H1 (cell line): ENCODE measurements around the gene NHSL2. TPM values are rescaled to one million over a fixed set of nuclear protein-coding genes. Genes with fewer than 3 reads are reported as not detected.

ENCODE experiments used
- CTCF ChIA-PET: fragments of 300-600 bp; sonication (Branson Sonifier 250); formaldehyde crosslinking; loops from one replicate; lab custom pipeline; 2021; ENCODE audit not compliant: partially characterized antibody; lab: Charles Lee
- POLR2A ChIA-PET: fragments of 300-600 bp; sonication (Branson Sonifier 250); formaldehyde crosslinking; loops from one replicate; lab custom pipeline; 2021; ENCODE audit warnings: inconsistent platforms; ENCODE audit not compliant: partially characterized antibody; lab: Charles Lee
- DNase-seq, 2 experiments: peaks; one replicate each; pipeline versions ENCODE4 v3.0.0 to v3.0.0-alpha.2; 2010 to 2022; ENCODE audit warnings: low spot score in 2 of 2, low read depth in 1 of 2, mixed read lengths in 1 of 2
- FAIRE-seq: peaks from 2 replicates; lab custom pipeline; 2011; peaks lifted over from hg19 to GRCh38; lab: Jason Lieb, UNC
- H2AFZ ChIP-seq: 2 replicates; pipeline ENCODE4 v1.8.1; 2012; ENCODE audit warnings: low read length, inconsistent platforms
- H2AK5ac ChIP-seq: 2 replicates; pipeline ENCODE4 v1.6.1; 2013; ENCODE audit warnings: low read depth, low read length
- H2BK120ac ChIP-seq: replicated peaks from 2 replicates; pipeline ENCODE3; 2013; ENCODE audit warnings: low read depth, low read length, inconsistent platforms
- H2BK12ac ChIP-seq: 2 replicates; pipeline ENCODE4 v1.6.1; 2013; ENCODE audit warnings: low read depth, low read length
- H2BK15ac ChIP-seq: 2 replicates; pipeline ENCODE4 v1.6.1; 2013; ENCODE audit warnings: low read length
- H2BK20ac ChIP-seq: 2 replicates; pipeline ENCODE4 v1.6.1; 2013; ENCODE audit warnings: low read length
- H2BK5ac ChIP-seq: 2 replicates; pipeline ENCODE4 v1.6.1; 2013; ENCODE audit warnings: low read depth, low read length
- H3K14ac ChIP-seq: 2 replicates; pipeline ENCODE4 v1.6.1; 2013; ENCODE audit warnings: inconsistent platforms; ENCODE audit not compliant: insufficient read length
- H3K18ac ChIP-seq: 2 replicates; pipeline ENCODE4 v1.6.1; 2013; ENCODE audit warnings: low read length; ENCODE audit errors: extremely low read depth
- H3K23ac ChIP-seq: 2 replicates; pipeline ENCODE4 v1.6.1; 2013; ENCODE audit warnings: inconsistent platforms; ENCODE audit not compliant: insufficient read length
- H3K23me2 ChIP-seq: 2 replicates; pipeline ENCODE4 v1.6.1; 2013; ENCODE audit warnings: low read depth, low read length
- H3K27ac ChIP-seq: 2 replicates; pipeline ENCODE4 v1.6.1; 2011; ENCODE audit warnings: low read depth, low read length, inconsistent platforms
- H3K27me3 ChIP-seq, 4 experiments: replicated peaks in 1 of 4; 1 replicate in 1 of 4; 2 replicates in 3 of 4; pipeline versions ENCODE4 v1.6.1 to v1.8.1; 2011 to 2013; ENCODE audit warnings: low read length in 3 of 4, mild to moderate bottlenecking in 3 of 4, inconsistent platforms in 2 of 4, mixed read lengths in 2 of 4, moderate library complexity in 1 of 4; ENCODE audit not compliant: control insufficient read depth in 3 of 4, insufficient read depth in 3 of 4; ENCODE audit errors: extremely low read depth in 1 of 4
- H3K36me3 ChIP-seq, 4 experiments: 2 replicates each; pipeline versions ENCODE4 v1.6.1 to v1.8.1; 2011 to 2013; ENCODE audit warnings: mild to moderate bottlenecking in 4 of 4, low read length in 3 of 4, moderate library complexity in 2 of 4, control low read depth in 1 of 4, inconsistent platforms in 1 of 4; ENCODE audit not compliant: insufficient read depth in 4 of 4, control insufficient read depth in 2 of 4
- H3K4ac ChIP-seq: replicated peaks from 2 replicates; pipeline ENCODE3; 2013; ENCODE audit warnings: low read length, low read depth, mixed read lengths, inconsistent platforms; ENCODE audit not compliant: insufficient read length
- H3K4me1 ChIP-seq, 4 experiments: replicated peaks in 1 of 4; 1 replicate in 1 of 4; 2 replicates in 3 of 4; pipeline versions ENCODE4 v1.6.1 to v1.8.1; 2011 to 2013; ENCODE audit warnings: low read length in 3 of 4, inconsistent platforms in 2 of 4, mixed read lengths in 1 of 4; ENCODE audit not compliant: insufficient read depth in 4 of 4, control insufficient read depth in 3 of 4
- H3K4me2 ChIP-seq, 2 experiments: 2 replicates each; pipeline versions ENCODE4 v1.6.1 to v1.8.1; 2011 to 2013; ENCODE audit warnings: low read depth in 2 of 2, low read length in 2 of 2, control low read depth in 1 of 2, inconsistent platforms in 1 of 2, mild to moderate bottlenecking in 1 of 2; ENCODE audit not compliant: insufficient read depth in 1 of 2
- H3K4me3 ChIP-seq, 4 experiments: fragments of 200-600, 300-600 bp in 1 of 4; sonication (generic), shearing (Covaris generic), sonication (Bioruptor Twin) in 1 of 4; 2 replicates each; pipeline versions ENCODE4 v1.5.1 to v1.8.1; 2011 to 2016; ENCODE audit warnings: low read length in 4 of 4, low read depth in 3 of 4, control low read depth in 2 of 4, inconsistent platforms in 2 of 4, mild to moderate bottlenecking in 2 of 4, mixed read lengths in 1 of 4, moderate library complexity in 1 of 4; ENCODE audit not compliant: insufficient read depth in 2 of 4; ENCODE audit errors: extremely low read depth in 1 of 4
- H3K56ac ChIP-seq: replicated peaks from 2 replicates; pipeline ENCODE3; 2013; ENCODE audit warnings: low read depth, mild to moderate bottlenecking, mixed read lengths, low read length, inconsistent platforms; ENCODE audit not compliant: insufficient read length
- H3K79me1 ChIP-seq: 2 replicates; pipeline ENCODE4 v1.6.1; 2013; ENCODE audit warnings: low read depth, low read length, control low read depth
- H3K79me2 ChIP-seq, 2 experiments: 2 replicates each; pipeline versions ENCODE4 v1.6.1 to v1.8.1; 2012 to 2013; ENCODE audit warnings: low read length in 2 of 2, mild to moderate bottlenecking in 2 of 2, inconsistent platforms in 1 of 2; ENCODE audit not compliant: insufficient read depth in 2 of 2, control insufficient read depth in 1 of 2
- H3K9ac ChIP-seq, 4 experiments: replicated peaks in 1 of 4; 1 replicate in 1 of 4; 2 replicates in 3 of 4; pipeline versions ENCODE4 v1.6.1 to v1.8.1; 2011 to 2013; ENCODE audit warnings: low read depth in 3 of 4, low read length in 3 of 4, control low read depth in 2 of 4, mild to moderate bottlenecking in 2 of 4, moderate library complexity in 2 of 4, inconsistent platforms in 1 of 4; ENCODE audit errors: extremely low read depth in 1 of 4
- H3K9me3 ChIP-seq, 2 experiments: 2 replicates each; pipeline versions ENCODE4 v1.6.1 to v1.8.1; 2012 to 2013; ENCODE audit warnings: mild to moderate bottlenecking in 2 of 2, moderate library complexity in 2 of 2, control low read depth in 1 of 2, inconsistent platforms in 1 of 2, low read depth in 1 of 2, low read length in 1 of 2, mixed read lengths in 1 of 2; ENCODE audit not compliant: insufficient read depth in 2 of 2
- H4K20me1 ChIP-seq, 2 experiments: replicated peaks in 1 of 2; 2 replicates each; pipeline versions ENCODE3 to v1.8.1; 2011 to 2013; ENCODE audit warnings: inconsistent platforms in 2 of 2, low read length in 2 of 2, mild to moderate bottlenecking in 1 of 2; ENCODE audit not compliant: insufficient read depth in 2 of 2, control insufficient read depth in 1 of 2
- H4K5ac ChIP-seq: 2 replicates; pipeline ENCODE4 v1.6.1; 2013; ENCODE audit warnings: low read length, low read depth, mixed read lengths, inconsistent platforms; ENCODE audit not compliant: insufficient read length
- H4K8ac ChIP-seq: 2 replicates; pipeline ENCODE4 v1.8.0; 2013; ENCODE audit warnings: mild to moderate bottlenecking, moderate library complexity, low read length, inconsistent platforms; ENCODE audit not compliant: insufficient read depth; ENCODE audit errors: extremely low read depth
- H4K91ac ChIP-seq: replicated peaks from 2 replicates; pipeline ENCODE3; 2013; ENCODE audit warnings: low read length, mixed read lengths, inconsistent platforms; ENCODE audit not compliant: insufficient read length
- CREB1 ChIP-seq: IDR thresholded peaks from 2 replicates; pipeline ENCODE4 v1.6.1; 2012; ENCODE audit warnings: inconsistent platforms
- CTBP2 ChIP-seq: IDR thresholded peaks from 2 replicates; pipeline ENCODE4 v1.7.0; 2011; ENCODE audit warnings: borderline replicate concordance, mild to moderate bottlenecking, moderate library complexity, mixed read lengths, low read length; ENCODE audit not compliant: insufficient read depth, insufficient read length
- EGR1 ChIP-seq: IDR thresholded peaks from 2 replicates; pipeline ENCODE4 v1.6.1; 2011; ENCODE audit warnings: low read depth, low read length, borderline replicate concordance
- MAFK ChIP-seq: IDR thresholded peaks from 2 replicates; pipeline ENCODE4 v1.6.1; 2012; ENCODE audit warnings: low read depth, mild to moderate bottlenecking, improper control_type of control experiment, low read length
- NRF1 ChIP-seq: IDR thresholded peaks from 2 replicates; pipeline ENCODE4 v1.6.1; 2011; ENCODE audit warnings: mild to moderate bottlenecking, low read depth, low read length, improper control_type of control experiment
- RBBP5 ChIP-seq: IDR thresholded peaks from 2 replicates; pipeline ENCODE4 v1.7.1; 2012; ENCODE audit warnings: low read depth, mild to moderate bottlenecking, inconsistent platforms, low read length, moderate library complexity, borderline replicate concordance
- SP4 ChIP-seq: IDR thresholded peaks from 2 replicates; pipeline ENCODE4 v1.6.1; 2012; ENCODE audit warnings: low read length, inconsistent platforms
- SRF ChIP-seq: IDR thresholded peaks from 2 replicates; pipeline ENCODE4 v1.6.1; 2011; ENCODE audit warnings: mild to moderate bottlenecking, low read depth, low read length, moderate library complexity
- TAF7 ChIP-seq: optimal IDR thresholded peaks from 2 replicates; pipeline ENCODE3; 2011; ENCODE audit warnings: low read depth, mild to moderate bottlenecking, inconsistent platforms, low read length, moderate library complexity, borderline replicate concordance
- WGBS, 2 experiments: shearing (Covaris generic) in 1 of 2; methylation state at CpG; one replicate each; pipeline versions ENCODE4 v1.1.6 to v1.1.7; 2013 to 2015; ENCODE audit warnings: low lambda C conversion rate in 2 of 2, mixed read lengths in 2 of 2, inconsistent platforms in 1 of 2, low coverage in 1 of 2, missing lambda C conversion rate in 1 of 2; ENCODE audit not compliant: insufficient replicate concordance in 2 of 2, insufficient coverage in 1 of 2, insufficient read length in 1 of 2; ENCODE audit errors: extremely low coverage in 1 of 2, missing lambda C conversion rate in 1 of 2; 5-methylcytosine and 5-hydroxymethylcytosine counted together
- polyA plus RNA-seq, 7 experiments: library from polyadenylated mRNA; depleted of rRNA in 3 of 7; stranded (reverse) in 5 of 7; unstranded in 2 of 7; fragments of >200 nt in 5 of 7; fragments of 200-250 nt in 2 of 7; gene quantifications; 1 replicate in 5 of 7; 2 replicates in 1 of 7; 4 replicates in 1 of 7; pipeline versions ENCODE4 v1.2.1 to v1.2.3, GENCODE V29; 2011 to 2013; ENCODE audit warnings: missing spikeins in 2 of 7, mixed read lengths in 2 of 7
- total RNA-seq: library from RNA; stranded (reverse); fragmentation: NEBNext Ultra II Directional; extraction: Animal tissue kit (Norgen Biotek cat#: 25700); gene quantifications from 2 replicates; pipeline ENCODE4 v1.2.1, GENCODE V29; 2021
- TF ChIP-seq, protein P1 (sequence below), 3 experiments: IDR thresholded peaks; 1 replicate in 2 of 3; 2 replicates in 1 of 3; pipeline versions ENCODE4 v1.5.1 to v1.6.1; 2011; ENCODE audit warnings: low read length in 3 of 3, mild to moderate bottlenecking in 3 of 3, inconsistent platforms in 2 of 3, low read depth in 1 of 3, moderate library complexity in 1 of 3; ENCODE audit not compliant: insufficient read depth in 1 of 3; ENCODE audit errors: control extremely low read depth in 1 of 3

The NHSL2 gene
- total and polyA plus RNA-seq, 2 of the 8 experiments (the other 6 are each of a cell fraction or from before 2014, with no cell fraction given) = 3.7 to 7.2 TPM

DNA sequence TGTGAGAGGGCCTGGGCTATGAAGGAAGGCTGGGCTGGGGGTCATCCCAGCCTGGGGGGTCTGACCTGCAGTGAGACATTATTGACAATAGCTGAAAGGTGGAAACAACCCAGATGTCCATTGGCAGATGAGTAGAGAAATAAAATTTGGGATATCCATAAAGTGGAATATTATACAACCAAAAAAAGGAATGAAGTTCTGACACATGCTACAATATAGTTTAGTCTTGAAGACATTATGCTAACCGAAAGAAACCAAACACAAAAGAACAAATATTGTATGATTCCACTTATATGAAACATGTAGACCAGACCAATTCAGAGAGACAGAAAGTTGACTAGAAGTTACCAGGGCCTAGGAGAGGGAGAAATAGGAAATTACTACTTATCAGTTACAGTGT, 176.3 kb downstream of the NHSL2 start:
- no peaks in the 10 kb centered on the region for H3K79me1 ChIP-seq
- H4K8ac ChIP-seq = no peak overlapping the region

More for the DNA sequence above, 176.3 kb downstream of the NHSL2 start:
- no peaks in the 10 kb centered on the region for H4K20me1 ChIP-seq
- no peak overlapping the region for H3K4me2 ChIP-seq
- POLR2A ChIA-PET = no interaction called here
- no peak overlapping the region for H4K5ac ChIP-seq
- no peaks in the 10 kb centered on the region for H3K4me1 ChIP-seq
- no peak overlapping the region for H2BK20ac ChIP-seq
- no peak overlapping the region for H3K14ac ChIP-seq
- no peak overlapping the region for H2BK15ac ChIP-seq
- no peaks in the 10 kb centered on the region for H3K23me2 ChIP-seq
- no peak overlapping the region for H2AK5ac ChIP-seq
- H3K4ac ChIP-seq = no peak overlapping the region
- no peaks in the 10 kb centered on the region for H3K27me3 ChIP-seq
- no peak overlapping the region for H2AFZ ChIP-seq
- no peaks in the 10 kb centered on the region for H3K9me3 ChIP-seq
- no peak overlapping the region for H3K56ac ChIP-seq
- no peak overlapping the region for H2BK5ac ChIP-seq
- H3K79me2 ChIP-seq = no peaks in the 10 kb centered on the region
- no peak overlapping the region for H3K4me3 ChIP-seq
- DNase-seq (no peak), FAIRE-seq (no peak)
- no peak overlapping the region for H3K18ac ChIP-seq
- H2BK12ac ChIP-seq = no peak overlapping the region
- H3K23ac ChIP-seq = no peak overlapping the region
- 91% methylated on average over 1 of the region's 1 CpG; no CpG with 5 or more reads in 1 of the 2 experiments for WGBS, 2 experiments
- H3K27ac ChIP-seq = no peak overlapping the region
- CTCF ChIA-PET = interaction anchor here (1.0 kb wide), 1 partner anchor 28 kb away, joined by 3 read pairs; no protein-coding TSS in a partner anchor
- H3K36me3 ChIP-seq = no peaks in the 10 kb centered on the region
- no peak overlapping the region for H2BK120ac ChIP-seq
- TF ChIP-seq TAF7 (no peak), NRF1 (no peak), SP4 (no peak), EGR1 (no peak), SRF (no peak), MAFK (no peak), RBBP5 (no peak), CREB1 (no peak), CTBP2 (no peak)
- TF ChIP-seq, protein P1, sequence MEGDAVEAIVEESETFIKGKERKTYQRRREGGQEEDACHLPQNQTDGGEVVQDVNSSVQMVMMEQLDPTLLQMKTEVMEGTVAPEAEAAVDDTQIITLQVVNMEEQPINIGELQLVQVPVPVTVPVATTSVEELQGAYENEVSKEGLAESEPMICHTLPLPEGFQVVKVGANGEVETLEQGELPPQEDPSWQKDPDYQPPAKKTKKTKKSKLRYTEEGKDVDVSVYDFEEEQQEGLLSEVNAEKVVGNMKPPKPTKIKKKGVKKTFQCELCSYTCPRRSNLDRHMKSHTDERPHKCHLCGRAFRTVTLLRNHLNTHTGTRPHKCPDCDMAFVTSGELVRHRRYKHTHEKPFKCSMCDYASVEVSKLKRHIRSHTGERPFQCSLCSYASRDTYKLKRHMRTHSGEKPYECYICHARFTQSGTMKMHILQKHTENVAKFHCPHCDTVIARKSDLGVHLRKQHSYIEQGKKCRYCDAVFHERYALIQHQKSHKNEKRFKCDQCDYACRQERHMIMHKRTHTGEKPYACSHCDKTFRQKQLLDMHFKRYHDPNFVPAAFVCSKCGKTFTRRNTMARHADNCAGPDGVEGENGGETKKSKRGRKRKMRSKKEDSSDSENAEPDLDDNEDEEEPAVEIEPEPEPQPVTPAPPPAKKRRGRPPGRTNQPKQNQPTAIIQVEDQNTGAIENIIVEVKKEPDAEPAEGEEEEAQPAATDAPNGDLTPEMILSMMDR (IDR thresholded peaks at IDR 0.05; ENCODE audit: control extremely low read depth in 1 of 3, insufficient read depth in 1 of 3, low read depth in 1 of 3, low read length in 3 of 3) = no peak
- no peak overlapping the region for H4K91ac ChIP-seq
- H3K9ac ChIP-seq = no peak overlapping the region
